ENCODE measurements around the gene WEE1. TPM values are rescaled to one million over a fixed set of nuclear protein-coding genes. Genes with fewer than 3 reads are reported as not detected.
"Not testable (repeated sequence)": the region's sequence is repeated elsewhere in the genome, so short reads cannot be mapped to it uniquely, and the experiment has no call there.

The WEE1 gene
- polyA plus RNA-seq, 1 donor: 117 TPM

DNA sequence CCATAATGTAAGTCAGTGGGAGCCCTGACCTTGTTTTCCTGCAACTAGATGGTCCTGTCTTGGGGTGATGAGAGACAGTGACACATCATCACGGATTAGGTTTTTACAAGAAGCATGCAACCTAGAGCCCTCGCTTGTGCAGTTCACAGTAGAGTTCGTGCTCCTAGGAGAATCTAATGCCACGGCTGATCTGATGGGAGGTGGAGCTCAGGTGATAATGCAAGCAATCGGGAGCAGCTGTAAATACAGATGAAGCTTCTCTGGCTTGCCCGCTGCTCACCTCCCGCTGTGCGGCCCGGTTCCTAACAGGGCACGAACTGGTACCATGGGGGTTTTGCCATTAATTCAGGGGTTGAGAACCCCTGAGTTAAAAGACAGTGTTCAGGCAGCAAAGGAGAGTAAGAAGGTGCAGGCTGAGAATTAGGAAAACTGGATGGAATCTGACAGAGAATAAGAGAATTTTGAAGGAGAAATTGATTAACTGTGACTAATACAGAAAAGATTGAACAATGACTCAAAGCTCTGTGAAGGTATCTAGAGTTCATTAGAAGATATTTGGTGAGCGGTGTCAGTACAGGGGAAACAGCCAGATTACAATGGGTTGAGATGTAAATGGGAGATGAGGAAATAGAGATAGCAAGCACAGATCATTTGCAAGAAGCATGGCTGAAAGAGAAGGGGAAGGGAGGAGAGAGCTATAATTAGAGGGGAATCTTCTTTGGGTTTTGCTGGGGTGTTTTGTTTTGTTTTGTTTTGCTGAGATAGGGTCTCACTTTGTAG lies 21.0 kb downstream of the WEE1 start:
- no peak for DNase-seq

DNA sequence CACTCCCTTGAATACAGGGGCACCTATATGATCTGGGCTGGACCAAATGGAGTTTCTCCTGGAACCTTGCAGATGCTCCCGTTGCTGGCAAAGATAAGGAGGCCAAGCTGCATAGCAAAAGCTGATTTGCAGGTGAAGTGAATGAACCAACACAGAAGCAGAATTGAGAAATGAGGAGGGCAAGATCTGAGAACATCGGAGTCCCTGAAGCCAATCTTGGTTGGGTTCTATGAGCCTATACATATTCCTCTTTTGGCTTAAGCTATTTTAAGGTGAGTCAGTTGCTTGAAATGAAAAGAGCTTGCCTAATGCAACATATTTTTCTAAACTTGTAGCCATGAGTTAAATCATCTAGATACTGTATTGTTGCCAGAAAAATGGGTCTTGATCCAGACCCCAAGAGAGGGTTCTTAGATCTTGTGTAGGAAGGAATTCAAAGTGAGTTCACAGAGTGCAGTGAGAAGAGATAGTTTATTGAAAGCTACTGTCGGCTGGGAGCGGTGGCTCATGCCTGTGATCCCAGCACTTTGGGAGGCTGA lies 23.5 kb downstream of the WEE1 start:
- no peak for DNase-seq

DNA sequence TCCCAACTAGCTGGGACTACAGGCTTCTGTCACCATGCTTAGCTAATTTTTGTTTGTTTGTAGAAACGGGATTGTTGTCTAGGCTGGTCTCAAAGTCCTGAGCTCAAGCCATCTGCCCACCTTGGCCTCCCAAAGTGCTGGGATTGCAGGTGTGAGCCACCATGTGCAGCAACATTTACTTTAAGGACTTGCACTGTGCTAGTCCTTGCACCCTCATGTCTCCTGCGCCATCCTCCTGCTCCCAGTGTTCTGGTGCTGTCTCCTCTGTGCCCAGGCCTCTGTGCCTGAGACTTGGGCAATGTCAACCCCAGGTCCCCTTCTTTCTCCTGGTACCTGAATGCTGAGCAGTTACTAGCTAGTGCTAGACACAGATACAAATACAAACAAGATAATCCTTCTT lies 26.7 kb downstream of the WEE1 start:
- no peak for DNase-seq

- no peak for DNase-seq
These were observed 27.2 kb downstream of the WEE1 start for GRCh38 chr11:9600644-9601036.

DNA sequence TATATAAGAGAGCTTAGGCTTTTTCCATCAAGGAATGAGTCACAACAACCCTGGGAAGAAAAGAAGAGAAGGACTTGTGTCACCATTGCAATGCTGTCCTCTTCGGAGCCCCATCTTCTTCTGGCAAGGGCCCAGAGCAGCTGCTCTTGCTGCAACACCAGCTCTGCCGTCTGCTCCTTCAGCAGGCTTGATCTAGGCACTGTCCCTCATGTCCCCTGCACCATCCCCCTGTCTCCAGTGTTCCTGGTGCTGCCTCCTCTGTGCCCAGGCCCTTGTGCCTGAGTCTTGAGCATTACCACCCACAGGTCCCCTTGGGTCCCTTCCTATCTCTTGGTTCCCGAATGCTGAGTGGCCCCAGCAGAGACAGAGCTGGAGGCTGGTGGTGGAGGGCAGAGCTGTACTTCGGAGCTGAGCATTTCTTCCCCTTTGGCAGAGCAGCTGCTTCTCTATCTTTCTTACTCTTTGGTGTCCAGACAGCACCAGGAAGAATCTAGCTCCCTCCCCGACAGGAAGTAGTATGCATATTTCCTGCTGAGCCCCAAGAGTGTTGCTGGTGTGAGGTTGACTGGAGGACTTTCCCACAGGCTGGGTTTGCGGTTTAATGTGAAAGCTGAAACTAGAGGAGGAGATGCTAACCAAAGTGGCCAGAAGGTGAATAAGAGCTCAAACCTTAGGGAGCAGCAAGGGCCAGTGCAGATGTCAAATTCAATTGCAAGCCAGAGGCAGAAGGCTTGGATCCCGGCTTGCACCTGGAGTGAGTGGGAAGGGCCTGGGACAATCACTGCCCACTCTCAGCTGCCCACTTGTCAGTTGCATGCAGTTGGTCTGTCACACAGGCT lies 27.8 kb downstream of the WEE1 start:
- no peak for DNase-seq

- no peak for DNase-seq
These were observed 28.4 kb downstream of the WEE1 start for GRCh38 chr11:9601876-9602199.

GRCh38 chr11:9603214-9603613 lies 29.7 kb downstream of the WEE1 start:
- not testable (repeated sequence) for DNase-seq

DNA sequence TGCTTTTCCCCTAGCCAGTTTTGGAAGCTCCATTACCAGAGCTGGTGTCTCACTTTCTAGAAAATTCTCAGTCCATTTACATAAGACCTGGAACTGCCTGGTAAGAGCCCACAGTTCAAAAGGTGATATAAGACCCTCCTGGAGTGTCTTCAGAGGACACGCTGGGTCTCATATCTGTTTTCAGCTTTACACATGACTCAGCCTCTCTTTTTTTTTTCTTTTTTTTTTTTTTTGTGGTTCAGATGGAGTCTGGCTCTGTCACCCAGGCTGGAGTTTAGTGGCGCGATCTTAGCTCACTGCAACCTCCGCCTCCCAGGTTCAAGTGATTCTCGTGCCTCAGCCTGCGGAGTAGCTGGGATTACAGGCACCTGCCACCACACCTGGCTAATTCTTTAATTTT lies 30.7 kb downstream of the WEE1 start:
- DNase-seq: no peak

DNA sequence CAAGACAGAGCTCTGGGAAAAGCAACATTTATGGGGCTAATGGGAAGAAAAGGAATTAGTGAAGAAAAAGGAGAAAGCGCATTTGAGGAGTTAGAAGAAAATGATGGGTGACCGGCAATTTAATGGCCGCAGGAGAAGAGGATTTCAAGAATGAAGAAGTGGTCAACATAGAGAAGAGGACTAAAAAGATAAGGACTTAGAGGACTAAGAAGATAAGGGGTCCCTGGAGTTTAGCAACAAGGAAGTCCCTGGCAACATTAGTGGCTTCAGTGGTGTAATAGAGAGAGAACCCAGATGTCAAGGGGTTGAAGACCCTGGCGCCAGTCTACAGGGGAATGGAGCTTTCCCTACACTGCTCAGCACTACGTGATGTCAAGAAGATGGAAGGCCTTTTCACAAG lies 32.3 kb downstream of the WEE1 start:
- DNase-seq: no peak

- no peak for DNase-seq
These were observed 33.5 kb downstream of the WEE1 start for GRCh38 chr11:9606809-9607510.

DNA sequence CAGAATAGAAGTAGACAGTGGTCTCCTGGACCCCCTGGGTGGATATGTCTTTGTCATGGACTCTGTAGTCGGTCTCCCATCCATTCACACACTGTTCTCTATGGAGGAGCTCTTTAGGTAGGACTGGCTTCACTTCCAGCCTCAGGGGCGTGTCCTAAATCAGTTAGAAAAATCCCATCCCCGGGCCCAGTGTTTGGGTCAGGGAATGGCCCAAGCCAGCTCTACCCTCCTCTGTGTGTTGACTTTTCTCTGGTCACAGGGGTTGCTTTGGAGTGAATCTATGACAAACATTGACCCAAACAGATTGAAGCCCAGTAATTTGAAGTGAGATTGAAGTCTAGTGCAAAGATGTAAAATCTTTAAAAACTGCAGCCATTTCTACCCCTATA lies 34.0 kb downstream of the WEE1 start:
- no peak for DNase-seq

GRCh38 chr11:9609002-9609759 lies 35.7 kb downstream of the WEE1 start:
- DNase-seq: no peak

DNA sequence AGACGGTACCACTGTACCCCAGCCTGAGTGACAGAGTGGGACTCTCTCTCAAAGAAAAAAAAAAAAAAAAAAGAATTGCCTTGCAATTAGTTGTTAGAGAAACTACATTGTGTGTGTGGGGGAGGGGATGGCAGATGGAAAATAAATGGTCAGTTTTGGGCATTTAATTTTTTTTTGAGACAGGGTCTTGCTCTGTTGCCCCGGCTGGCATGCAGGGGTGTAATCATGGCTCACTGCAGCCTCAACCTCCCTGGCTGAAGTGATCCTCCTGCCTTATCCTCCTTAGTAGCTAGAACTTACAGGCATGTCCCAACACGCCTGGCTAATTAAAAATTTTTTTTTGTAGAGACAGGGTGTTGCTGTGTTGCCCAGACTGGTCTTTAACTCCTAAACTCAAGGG lies 36.4 kb downstream of the WEE1 start:
- no peak for DNase-seq

- DNase-seq: peak; percentile 98
These were observed 39.8 kb downstream of the WEE1 start for GRCh38 chr11:9613118-9613829.

GRCh38 chr11:9613830-9614762 lies 40.6 kb downstream of the WEE1 start:
- peak; percentile 81 for DNase-seq

- no peak for DNase-seq
These were observed 41.6 kb downstream of the WEE1 start for GRCh38 chr11:9615031-9615451.

GRCh38 chr11:9616042-9616675 lies 42.7 kb downstream of the WEE1 start:
- no peak for DNase-seq

DNA sequence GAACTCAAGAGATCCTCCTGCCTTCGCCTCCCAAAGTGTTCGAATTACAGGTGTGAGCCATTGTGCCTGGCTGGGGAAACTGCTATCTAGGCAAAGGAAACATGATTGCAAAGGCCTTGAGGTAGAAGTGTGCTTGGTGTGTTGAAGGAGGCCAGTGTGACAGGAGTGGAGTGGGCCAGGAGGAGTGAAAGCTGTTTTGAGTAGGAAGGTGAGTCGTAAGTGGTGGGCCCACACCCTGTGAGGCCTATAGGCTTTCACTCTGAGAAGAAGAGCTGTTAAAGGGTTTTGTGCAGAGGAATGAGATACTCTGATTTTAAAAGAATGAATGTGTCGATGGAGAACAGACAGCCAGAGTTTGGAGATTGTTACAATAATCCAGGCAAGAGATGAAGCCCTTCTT lies 43.4 kb downstream of the WEE1 start:
- DNase-seq: no peak

GRCh38 chr11:9617940-9618339 lies 44.5 kb downstream of the WEE1 start:
- no peak for DNase-seq

- no peak for DNase-seq
These were observed 45.5 kb downstream of the WEE1 start for GRCh38 chr11:9619004-9619403.

All from left kidney (tissue), 2 donors.